Cardiac fibroblast (primary cell): ENCODE measurements around the gene MMS22L.

ENCODE experiments used
- DNase-seq, 2 donors: peaks; one replicate each; pipeline versions ENCODE4 v3.0.0 to v3.0.0-alpha.2; 2010; ENCODE audit warnings: low read depth in 2 of 2
- H3K4me3 ChIP-seq, 2 donors: replicated peaks in 1 of 2; 1 replicate in 1 of 2; 2 replicates in 1 of 2; pipeline ENCODE4 v1.5.1; 2011; ENCODE audit warnings: low read depth in 2 of 2, low read length in 2 of 2, mild to moderate bottlenecking in 2 of 2, moderate library complexity in 1 of 2
- CTCF ChIP-seq: IDR thresholded peaks from one replicate; pipeline ENCODE4 v1.5.1; 2011; ENCODE audit warnings: low read depth, mild to moderate bottlenecking, low read length, inconsistent platforms

The MMS22L gene

GRCh38 chr6:97150932-97151331 is 132.1 kb downstream of the MMS22L start:
- no peak overlapping the region for H3K4me3 ChIP-seq
- DNase-seq: no peak
- TF ChIP-seq CTCF: no peak

- DNase-seq: no peak
- no peak for TF ChIP-seq CTCF
- no peak overlapping the region for H3K4me3 ChIP-seq
These were observed 135.6 kb downstream of the MMS22L start for GRCh38 chr6:97147421-97147820.

GRCh38 chr6:97145691-97146090 is 137.3 kb downstream of the MMS22L start:
- DNase-seq: no peak
- no peak for TF ChIP-seq CTCF
- no peak overlapping the region for H3K4me3 ChIP-seq

GRCh38 chr6:97141756-97142155 is 141.3 kb downstream of the MMS22L start:
- no peak for DNase-seq
- no peak for TF ChIP-seq CTCF
- no peak overlapping the region for H3K4me3 ChIP-seq

GRCh38 chr6:97138581-97138980 is 144.4 kb downstream of the MMS22L start:
- no peak for TF ChIP-seq CTCF
- no peak overlapping the region for H3K4me3 ChIP-seq
- DNase-seq: no peak

GRCh38 chr6:97136626-97137358 is 146.2 kb downstream of the MMS22L start:
- no peak overlapping the region for H3K4me3 ChIP-seq
- TF ChIP-seq CTCF: no peak
- no peak for DNase-seq

GRCh38 chr6:97133067-97133466 is 149.9 kb downstream of the MMS22L start:
- H3K4me3 ChIP-seq: no peak overlapping the region
- peak in 1 of 2 donors; percentile 27 for DNase-seq
- no peak for TF ChIP-seq CTCF
